HG02678 (cell line): ENCODE data around the gene MPP2.
"Not testable (repeated sequence)": the region's sequence is repeated elsewhere in the genome, so short reads cannot be mapped to it uniquely, and the experiment has no call there.

ENCODE experiments used
- ATAC-seq: cut with Tn5 transposase; IDR thresholded peaks from one replicate; pipeline ENCODE4 v1.9.1; 2021; ENCODE audit warnings: mild to moderate bottlenecking, moderate library complexity; ENCODE audit not compliant: unreplicated experiment

Gene MPP2

GRCh38 chr17:43852571-43852970 is 54.8 kb downstream of the MPP2 start:
- no peak for ATAC-seq

- no peak for ATAC-seq
Measured at GRCh38 chr17:43849116-43849515, 58.2 kb downstream of the MPP2 start.

- ATAC-seq: no peak
Measured at GRCh38 chr17:43848601-43849000, 58.7 kb downstream of the MPP2 start.

- no peak for ATAC-seq
Measured at GRCh38 chr17:43846963-43847371, 60.4 kb downstream of the MPP2 start, which contains the start of gene CD300LG. Gene CD300LG, plus strand, starts transcription at chr17:43847176. Its CDS starts 41 bp downstream, at chr17:43847217.

- ATAC-seq: no peak
Measured at GRCh38 chr17:43846221-43846712, 61.1 kb downstream of the MPP2 start.

- no peak for ATAC-seq
Measured at GRCh38 chr17:43845766-43846165, 61.6 kb downstream of the MPP2 start.

- ATAC-seq: no peak
Measured at GRCh38 chr17:43844241-43844640, 63.1 kb downstream of the MPP2 start.

- ATAC-seq: no peak
Measured at GRCh38 chr17:43842975-43843325, 64.4 kb downstream of the MPP2 start.

- ATAC-seq: not testable (repeated sequence)
Measured at GRCh38 chr17:43842091-43842974, 65.0 kb downstream of the MPP2 start.

- no peak for ATAC-seq
Measured at GRCh38 chr17:43841282-43841681, 66.1 kb downstream of the MPP2 start.

- ATAC-seq: no peak
Measured at GRCh38 chr17:43840814-43841213, 66.5 kb downstream of the MPP2 start.

- ATAC-seq: no peak
Measured at GRCh38 chr17:43839670-43840108, 67.6 kb downstream of the MPP2 start.

GRCh38 chr17:43834106-43834505 is 73.2 kb downstream of the MPP2 start:
- ATAC-seq: no peak

GRCh38 chr17:43832976-43833829 is 74.1 kb downstream of the MPP2 start, which contains the start of gene MPP3:
Gene MPP3, minus strand, starts transcription at chr17:43833146. Its CDS starts 1,240 bp downstream, at chr17:43831906.
- no peak for ATAC-seq

- ATAC-seq: no peak
Measured at GRCh38 chr17:43832168-43832975, 75.0 kb downstream of the MPP2 start.

GRCh38 chr17:43831633-43832032 is 75.7 kb downstream of the MPP2 start:
- no peak for ATAC-seq

GRCh38 chr17:43830510-43831140 is 76.7 kb downstream of the MPP2 start:
- no peak for ATAC-seq

- no peak for ATAC-seq
Measured at GRCh38 chr17:43829738-43830137, 77.6 kb downstream of the MPP2 start.

- ATAC-seq: no peak
Measured at GRCh38 chr17:43827596-43827995, 79.7 kb downstream of the MPP2 start.

- no peak for ATAC-seq
Measured at GRCh38 chr17:43826206-43826605, 81.1 kb downstream of the MPP2 start.
